SHP77 treated with DMSO at 0.1 percent for 48 hours (cell line): ENCODE results near the gene GATB.
"Not testable (repeated sequence)": the region's sequence is repeated elsewhere in the genome, so short reads cannot be mapped to it uniquely, and the experiment has no call there.

Source experiments
- DNase-seq: peaks from one replicate; lab custom pipeline; 2025; lab: John Stamatoyannopoulos, UW

GATB gene

GRCh38 chr4:151785484-151786157, 24.8 kb upstream of the GATB start:
- DNase-seq, result no peak

DNA sequence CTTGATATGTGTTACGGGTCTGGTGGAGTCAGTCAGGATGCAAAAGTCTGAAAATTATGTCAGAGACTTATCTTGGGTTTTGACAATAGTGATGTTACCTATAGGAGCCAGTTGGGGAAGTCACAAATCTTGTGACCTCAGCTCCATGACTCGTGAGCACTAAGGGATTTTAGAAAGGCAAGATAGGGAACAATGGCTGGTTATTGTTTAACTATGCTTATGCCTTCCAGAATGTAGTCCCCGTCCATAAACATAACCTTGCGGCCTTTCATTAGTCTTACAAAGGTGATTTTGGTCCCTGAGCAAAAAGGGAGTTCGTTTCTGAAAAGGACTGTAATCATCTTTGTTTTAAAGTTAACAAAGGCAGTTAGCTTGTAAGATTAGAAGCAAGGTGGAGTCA, 23.9 kb upstream of the GATB start:
- DNase-seq, result no peak

GRCh38 chr4:151783867-151784266, 23.1 kb upstream of the GATB start:
- DNase-seq, result no peak

DNA sequence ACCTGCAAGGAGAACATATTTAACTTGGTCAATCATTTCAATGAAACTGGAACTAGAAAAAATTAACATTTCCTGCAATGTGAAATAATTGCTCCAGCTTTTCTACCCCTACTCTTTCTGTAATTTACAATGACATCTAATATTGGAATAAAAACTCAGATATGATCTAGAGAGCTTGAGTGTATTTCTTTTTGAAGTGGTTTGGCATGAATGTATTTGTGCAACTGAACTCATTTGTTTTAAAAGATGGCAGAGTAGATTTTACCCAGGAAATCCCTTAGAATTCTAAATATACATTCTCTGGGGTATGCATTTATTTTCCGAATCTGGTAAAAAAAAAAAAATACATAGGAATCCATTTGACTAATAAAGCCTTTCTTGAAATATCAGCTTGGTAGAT, 21.5 kb upstream of the GATB start:
- no peak for DNase-seq

DNA sequence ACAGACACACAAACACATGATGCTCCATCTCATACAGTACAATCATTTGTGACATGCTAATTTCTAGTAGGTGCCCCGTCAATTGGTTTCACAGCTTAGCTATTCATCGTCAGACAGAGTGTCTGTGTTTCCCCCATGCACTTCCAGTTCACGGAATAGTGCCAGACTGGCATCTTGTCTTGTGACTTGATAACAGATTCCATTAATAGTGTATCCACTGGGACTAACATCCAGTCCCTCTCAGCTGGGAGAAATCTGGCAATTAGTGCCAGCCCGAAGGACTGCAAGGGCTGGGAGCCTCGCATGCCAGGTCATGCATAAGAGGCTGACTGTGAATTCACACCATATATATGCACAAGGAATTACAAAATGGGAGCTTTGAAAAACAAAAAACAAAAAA, 20.2 kb upstream of the GATB start:
- no peak for DNase-seq

DNA sequence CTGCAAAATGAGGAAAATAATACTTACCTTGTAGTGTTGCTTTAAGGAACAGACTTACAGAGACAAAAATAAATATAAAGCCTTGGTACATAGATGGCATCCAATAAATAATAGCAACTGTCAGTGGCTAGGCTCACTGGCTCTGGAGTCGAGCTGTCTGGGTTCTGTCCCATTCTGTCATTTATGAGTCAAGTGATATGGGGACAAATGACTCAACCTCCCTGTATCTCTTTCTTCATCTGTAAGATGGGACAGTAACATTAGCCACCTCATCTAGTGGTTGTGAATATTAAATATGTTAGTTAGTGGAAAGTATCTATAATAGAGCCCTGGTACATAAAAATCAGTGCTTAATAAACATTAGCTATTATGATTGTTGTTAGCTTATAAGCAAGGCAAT, 16.7 kb upstream of the GATB start:
- DNase-seq, result no peak

- DNase-seq, result no peak
Measured at GRCh38 chr4:151774324-151774723, 13.5 kb upstream of the GATB start.

DNA sequence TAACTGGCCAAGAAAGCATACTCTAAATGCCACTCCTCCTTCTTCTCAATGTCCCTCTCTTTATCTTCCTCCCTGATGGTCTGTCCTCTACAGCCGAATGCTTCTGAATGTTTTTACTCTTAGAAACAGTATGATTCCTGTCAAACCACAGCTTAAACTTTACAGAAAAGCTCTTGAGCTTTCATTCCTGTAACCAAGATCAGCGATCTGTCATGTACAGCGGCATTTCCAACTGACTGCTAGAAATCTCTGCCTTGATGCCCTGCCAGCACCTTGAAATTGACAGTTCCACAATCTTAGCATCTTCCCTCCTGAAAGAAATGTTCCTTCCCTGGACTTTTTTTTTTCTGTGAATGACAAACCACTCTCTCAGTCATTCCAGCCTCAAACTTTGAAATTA, 11.5 kb upstream of the GATB start:
- no peak for DNase-seq

- no peak for DNase-seq
Measured at GRCh38 chr4:151771664-151772063, 10.9 kb upstream of the GATB start.

GRCh38 chr4:151770154-151770553, 9.3 kb upstream of the GATB start:
- DNase-seq, result no peak

DNA sequence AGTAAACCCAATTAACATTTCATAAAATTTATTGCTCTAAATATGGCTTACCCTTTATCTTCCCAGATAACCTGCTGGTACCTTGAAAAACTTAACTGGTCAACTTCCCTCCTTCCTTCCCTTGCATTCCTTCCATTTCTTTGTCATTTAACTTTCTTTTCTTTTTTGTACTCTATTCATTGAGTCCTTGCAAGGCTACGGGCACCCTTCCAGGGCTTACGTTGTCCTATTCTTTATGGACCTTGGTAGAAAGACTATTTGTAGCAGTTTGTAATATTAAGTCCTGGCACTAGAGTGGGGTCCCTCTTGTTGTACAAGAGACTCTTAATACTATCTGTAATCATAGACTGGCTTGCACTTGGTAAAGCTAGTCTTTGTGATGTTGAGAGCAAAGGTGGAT, 8.0 kb upstream of the GATB start:
- no peak for DNase-seq

DNA sequence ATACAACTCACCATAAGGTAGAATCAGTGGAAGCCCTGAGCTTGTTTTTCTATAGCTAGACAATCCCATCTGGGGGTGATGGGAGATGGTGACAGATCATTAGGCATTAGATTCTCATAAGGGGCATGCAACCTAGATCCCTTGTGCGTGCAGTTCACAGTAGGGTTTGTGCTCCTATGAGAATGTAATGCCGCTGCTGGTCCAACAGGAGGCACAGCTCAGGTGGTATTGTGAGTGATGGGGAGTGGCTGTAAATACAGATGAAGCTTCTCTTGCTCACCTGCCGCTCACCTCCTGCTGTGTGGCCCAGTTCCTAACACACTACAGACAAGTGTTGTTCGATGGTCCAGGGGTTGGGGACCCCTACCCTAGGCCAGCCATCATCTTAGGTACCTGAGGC, 5.9 kb upstream of the GATB start:
- no peak for DNase-seq

DNA sequence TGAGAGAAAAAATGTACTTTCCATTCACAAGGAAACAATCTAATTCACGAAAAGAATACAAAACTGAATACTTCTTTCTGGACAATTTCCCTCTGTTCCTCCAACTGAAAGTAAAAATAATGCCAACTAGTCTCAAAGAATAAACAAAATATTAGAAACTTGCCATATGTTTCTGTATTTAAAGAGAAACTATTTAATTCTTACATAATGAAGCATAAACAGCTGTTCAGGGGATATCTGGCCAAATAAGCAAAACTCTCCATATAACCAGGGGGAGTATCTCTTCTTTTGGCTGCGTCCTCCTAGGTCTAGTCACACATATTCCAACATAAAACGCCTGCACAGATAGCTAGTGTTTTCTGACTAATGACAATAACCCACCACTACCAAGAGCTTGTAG, 805 bp downstream of the GATB start:
- no peak for DNase-seq

DNA sequence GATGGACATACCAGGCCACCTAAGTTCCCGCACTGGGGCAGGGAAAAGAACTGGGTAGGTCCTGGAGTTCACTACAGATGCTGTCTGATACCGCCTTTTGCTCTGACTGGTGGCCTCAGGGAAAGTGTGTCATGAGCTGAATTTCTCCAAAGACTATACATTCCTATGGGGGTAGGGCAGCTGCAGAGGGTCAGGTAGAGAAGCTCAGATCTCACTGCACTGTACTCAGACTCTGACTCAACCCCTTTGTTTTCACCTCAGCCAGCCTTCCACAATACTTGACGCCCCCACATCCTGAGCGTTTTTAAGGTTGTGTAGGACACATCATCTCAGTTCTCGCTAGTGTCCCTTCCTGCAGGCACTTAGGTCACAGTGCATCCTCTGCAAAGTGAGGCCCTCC, 7.8 kb downstream of the GATB start:
- DNase-seq, result no peak

DNA sequence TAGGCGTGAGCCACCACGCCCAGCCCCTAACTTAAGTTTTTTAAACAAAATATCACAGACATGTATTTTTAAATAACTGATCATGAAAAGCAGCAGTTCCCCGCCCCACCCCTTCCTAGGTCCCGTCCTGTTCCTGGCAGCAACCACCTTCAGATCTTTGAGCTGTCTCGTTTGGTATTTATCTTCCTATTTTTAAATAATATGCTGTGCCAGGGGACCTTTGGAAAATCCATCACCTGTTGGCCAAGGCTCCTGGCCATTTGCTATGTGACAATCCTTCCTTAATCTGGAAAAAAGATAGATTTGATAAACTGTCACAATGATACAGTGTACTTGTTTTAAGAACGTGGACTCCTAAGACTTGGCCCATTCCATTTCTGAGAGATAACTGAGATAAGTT, 10.7 kb downstream of the GATB start:
- DNase-seq, result no peak

DNA sequence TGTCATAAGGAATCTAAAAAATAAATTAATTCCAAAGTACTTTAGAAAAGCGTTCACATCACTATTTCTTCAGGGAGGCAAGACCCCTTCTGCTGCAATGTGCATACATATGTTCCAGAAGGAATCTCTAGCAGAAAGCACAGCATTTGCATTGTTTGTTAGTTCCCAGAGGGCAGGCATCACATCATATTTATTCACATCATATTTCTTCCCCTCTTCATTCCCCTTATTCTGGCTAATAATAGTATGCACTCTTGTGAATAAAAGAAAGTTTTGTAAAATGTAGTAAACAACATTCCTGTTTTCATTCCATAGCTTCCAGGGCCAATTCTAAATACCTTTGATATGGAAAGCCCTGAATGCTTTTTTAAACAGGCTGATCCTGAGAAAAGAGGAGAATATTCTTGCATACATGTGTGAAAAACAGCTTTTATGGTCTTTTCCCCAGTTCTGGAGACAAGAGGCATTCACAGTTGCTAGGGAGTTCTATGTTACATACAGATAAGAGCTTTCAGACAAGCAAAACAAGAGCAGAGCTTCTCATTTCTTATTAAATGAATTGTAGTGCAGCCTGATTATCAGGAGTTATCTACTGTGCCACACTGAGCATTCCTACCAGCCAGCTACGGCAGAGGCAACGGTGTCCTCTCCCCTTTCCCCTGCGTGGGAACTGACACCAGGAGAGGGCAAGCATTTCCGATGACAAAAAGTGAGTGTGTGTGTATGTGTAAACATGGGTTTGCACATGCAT, 15.2 kb downstream of the GATB start:
- DNase-seq, result no peak

DNA sequence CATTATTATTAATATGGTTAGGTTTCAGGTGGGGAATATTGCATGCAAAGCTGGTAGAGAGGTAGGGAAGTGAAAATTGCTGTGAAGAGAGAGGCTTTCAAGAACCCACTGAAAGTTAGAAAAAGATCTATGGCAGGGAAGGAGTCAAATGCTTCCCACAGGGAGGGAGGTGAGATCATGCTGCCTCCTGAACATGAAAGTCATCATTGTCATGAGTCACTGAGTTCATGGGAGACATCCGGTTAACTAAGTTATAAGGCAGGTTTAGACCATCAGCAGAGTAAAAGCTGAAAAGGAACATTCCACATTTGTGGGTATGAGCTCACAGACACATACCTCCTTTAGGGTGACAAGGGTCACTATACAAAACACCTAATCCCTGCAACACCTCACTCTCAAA, 16.2 kb downstream of the GATB start:
- no peak for DNase-seq

GRCh38 chr4:151743894-151744293, 16.9 kb downstream of the GATB start:
- DNase-seq, result no peak

DNA sequence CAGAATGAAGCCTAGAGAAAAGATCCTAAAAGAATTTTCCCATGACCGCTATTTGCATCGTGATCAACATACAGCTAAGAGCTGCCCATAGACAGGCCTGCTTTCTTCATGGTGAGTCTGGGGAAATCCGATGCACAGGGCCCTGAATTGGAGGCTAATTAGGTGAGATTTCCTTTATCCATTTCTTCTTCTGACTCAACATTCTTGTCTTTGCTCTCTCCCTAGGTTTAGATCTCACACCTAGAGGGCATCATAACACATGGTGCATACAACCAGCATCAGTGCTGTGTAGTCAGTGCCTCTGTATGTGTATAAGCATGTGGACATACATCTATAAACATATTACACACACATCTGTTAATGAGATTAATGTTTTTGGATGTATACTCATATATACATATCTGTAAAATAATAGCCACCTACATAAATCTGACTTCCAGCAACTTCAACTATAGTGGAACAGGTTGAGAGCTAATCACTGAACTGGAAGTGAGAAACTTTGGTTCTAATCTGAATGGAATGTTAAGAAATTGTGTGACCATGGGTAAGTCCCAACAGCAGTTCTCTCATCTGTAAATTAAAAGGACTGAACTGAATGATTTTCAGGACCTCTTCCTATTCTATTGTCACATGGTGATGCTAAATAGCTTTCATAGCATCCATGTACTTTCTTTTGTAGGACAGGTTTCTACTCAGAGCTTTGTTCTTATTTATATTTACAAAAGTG, 17.5 kb downstream of the GATB start:
- DNase-seq, result no peak

DNA sequence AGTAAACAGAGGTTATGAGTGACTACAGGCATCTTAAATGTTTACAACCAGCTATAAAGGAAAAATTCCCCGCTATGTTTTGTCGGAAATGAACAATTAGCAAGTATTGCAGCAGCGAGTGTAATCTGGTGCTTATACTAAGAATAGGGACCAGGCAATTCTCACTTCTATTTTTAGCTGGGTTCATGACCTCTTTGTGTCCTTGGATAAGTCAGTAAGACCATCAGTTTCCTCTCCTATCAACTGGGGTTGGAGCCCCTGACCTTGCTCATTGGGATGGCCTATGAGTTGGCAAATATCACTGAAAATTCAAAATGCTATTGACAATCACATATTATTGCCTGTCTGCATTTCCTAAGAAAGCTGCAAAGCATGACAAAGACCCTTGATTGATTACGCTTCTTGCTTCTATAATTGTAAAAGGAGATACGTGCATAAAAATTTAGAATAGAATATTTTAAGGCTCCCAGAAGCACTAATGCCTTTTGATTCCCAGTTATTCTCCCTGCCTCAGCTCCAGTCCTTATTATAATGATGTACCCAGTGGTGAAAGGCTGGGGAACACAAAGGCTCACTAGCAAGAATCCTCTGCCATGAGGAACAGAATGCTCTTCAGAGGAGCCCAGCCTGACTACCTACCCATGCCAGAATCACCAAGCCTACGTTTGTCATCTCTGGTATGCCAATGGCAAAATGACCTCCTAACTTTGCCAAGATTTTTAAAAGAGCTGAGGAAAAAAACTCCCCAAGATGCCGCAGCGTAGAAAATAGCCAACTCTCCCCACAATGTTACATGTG, 21.9 kb downstream of the GATB start:
- no peak for DNase-seq

DNA sequence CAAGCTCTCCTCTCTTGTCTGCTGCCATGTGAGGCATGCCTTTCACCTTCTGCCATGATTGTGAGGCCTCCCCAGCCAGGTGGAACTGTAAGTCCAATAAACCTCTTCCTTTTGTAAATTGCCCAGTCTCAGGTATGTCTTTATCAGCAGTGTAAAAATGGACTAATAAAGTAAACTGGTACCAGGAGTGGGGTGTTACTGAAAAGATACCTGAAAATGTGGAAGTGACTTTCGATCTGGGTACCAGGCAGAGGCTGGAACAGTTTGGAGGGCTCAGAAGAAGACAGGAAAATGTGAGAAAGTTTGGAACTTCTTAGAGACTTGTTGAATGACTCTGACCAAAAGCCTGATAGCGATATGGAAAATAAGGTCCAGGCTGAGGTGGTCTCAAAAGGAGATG, 24.0 kb downstream of the GATB start:
- not testable (repeated sequence) for DNase-seq

DNA sequence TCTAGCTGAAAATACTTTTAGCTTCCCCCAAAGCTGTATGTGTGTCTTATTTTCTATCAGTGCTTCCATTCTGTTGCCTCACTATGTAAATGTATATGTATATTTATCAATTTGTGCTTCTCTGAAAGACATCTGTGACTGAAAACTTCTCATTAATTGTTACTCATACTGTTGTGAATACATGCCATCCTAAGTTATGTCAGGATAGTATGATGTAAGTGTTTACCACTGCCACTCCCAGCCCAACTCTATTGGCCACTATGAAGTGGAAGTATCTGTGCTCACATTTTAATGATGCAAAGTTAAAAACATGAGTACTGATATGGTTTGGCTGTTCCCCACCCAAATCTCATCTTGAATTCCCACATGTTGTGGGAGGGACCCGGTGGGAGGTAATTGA, 24.4 kb downstream of the GATB start:
- no peak for DNase-seq
